OCI-LY1 (cell line): ENCODE results near the gene DCAF15.

Experiments
- EZH2 ChIP-seq: fragments of 200-600 bp; sonication (generic), shearing (Covaris generic); IDR thresholded peaks from 2 replicates; pipeline ENCODE4 v1.8.0; 2017; ENCODE audit warnings: borderline replicate concordance, mixed run types, mild to moderate bottlenecking, antibody characterized with exemption, low read length, moderate library complexity, mixed read lengths
- TF ChIP-seq, protein P1 (sequence below): fragments of 200-600 bp; sonication (generic), shearing (Covaris generic); IDR thresholded peaks from 2 replicates; pipeline ENCODE4 v1.5.1; 2017; ENCODE audit warnings: mild to moderate bottlenecking, antibody characterized with exemption, low read length, moderate library complexity, mixed read lengths

DNA sequence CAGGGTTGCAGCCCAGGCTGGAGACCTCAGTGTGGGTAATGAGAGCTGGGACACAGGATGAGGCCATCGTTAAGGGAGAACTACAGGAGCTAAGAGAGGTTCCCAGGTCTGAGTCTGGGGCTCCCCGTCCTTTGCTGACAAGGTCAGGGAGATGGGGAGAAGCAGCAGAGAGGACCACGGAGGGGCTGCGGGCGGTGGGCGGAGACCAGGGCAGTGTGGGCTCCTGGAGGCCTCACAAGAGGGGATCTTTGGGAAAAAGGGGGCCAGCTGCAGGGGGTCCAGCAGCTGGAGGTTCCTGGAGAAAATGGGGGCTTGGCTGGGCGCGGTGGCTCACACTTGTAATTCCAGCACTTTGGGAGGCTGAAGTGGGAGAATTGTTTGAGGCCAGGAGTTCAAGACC is 37.8 kb downstream of the DCAF15 start:
- TF ChIP-seq, protein P1, sequence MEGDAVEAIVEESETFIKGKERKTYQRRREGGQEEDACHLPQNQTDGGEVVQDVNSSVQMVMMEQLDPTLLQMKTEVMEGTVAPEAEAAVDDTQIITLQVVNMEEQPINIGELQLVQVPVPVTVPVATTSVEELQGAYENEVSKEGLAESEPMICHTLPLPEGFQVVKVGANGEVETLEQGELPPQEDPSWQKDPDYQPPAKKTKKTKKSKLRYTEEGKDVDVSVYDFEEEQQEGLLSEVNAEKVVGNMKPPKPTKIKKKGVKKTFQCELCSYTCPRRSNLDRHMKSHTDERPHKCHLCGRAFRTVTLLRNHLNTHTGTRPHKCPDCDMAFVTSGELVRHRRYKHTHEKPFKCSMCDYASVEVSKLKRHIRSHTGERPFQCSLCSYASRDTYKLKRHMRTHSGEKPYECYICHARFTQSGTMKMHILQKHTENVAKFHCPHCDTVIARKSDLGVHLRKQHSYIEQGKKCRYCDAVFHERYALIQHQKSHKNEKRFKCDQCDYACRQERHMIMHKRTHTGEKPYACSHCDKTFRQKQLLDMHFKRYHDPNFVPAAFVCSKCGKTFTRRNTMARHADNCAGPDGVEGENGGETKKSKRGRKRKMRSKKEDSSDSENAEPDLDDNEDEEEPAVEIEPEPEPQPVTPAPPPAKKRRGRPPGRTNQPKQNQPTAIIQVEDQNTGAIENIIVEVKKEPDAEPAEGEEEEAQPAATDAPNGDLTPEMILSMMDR, result no peak
- no peak for TF ChIP-seq EZH2
